Measurements from ENCODE around the gene AK1.

The AK1 gene

GRCh38 chr9:127877566-127877998, at the start of gene AK1:
Gene AK1 (minus strand): TSS chr9:127877675. CDS start chr9:127874617, 3,058 bp downstream.
- H3K27ac ChIP-seq, result peak within 1 kb of the TSS; percentile 79
- no peaks in the 10 kb centered on the region for H3K9me3 ChIP-seq (ENCODE audit: severe bottlenecking)
- DNase-seq, result peak; percentile 91
- H3K36me3 ChIP-seq, result peaks cover 20% of the 10 kb centered on the region
- H3K4me3 ChIP-seq (ENCODE audit: low read depth, low read length), result peak within 1 kb of the TSS; percentile 76
- H3K27me3 ChIP-seq (ENCODE audit: insufficient read depth, low read depth, severe bottlenecking), result no peaks in the 10 kb centered on the region
- no peak for TF ChIP-seq CTCF (IDR thresholded peaks at IDR 0.05; ENCODE audit: low read depth, low read length)

GRCh38 chr9:127926906-127927200, 49.4 kb upstream of the AK1 start:
- Histone ChIP-seq H3K27me3 (ENCODE audit: insufficient read depth, low read depth, severe bottlenecking) (peaks cover under 1% of the 10 kb centered on the region), H3K36me3 (no peaks in the 10 kb centered on the region), H3K9me3 (ENCODE audit: severe bottlenecking) (no peaks in the 10 kb centered on the region), H3K4me3 (ENCODE audit: low read depth, low read length) (no peak overlapping the region), H3K27ac (no peak overlapping the region)
- DNase-seq, result no peak
- TF ChIP-seq CTCF (IDR thresholded peaks at IDR 0.05; ENCODE audit: low read depth, low read length), result no peak

- H3K27ac ChIP-seq, result no peak overlapping the region
- H3K4me3 ChIP-seq (ENCODE audit: low read depth, low read length), result no peak overlapping the region
- no peaks in the 10 kb centered on the region for H3K9me3 ChIP-seq (ENCODE audit: severe bottlenecking)
- no peaks in the 10 kb centered on the region for H3K36me3 ChIP-seq
- peaks cover 3% of the 10 kb centered on the region for H3K27me3 ChIP-seq (ENCODE audit: insufficient read depth, low read depth, severe bottlenecking)
- no peak for TF ChIP-seq CTCF (IDR thresholded peaks at IDR 0.05; ENCODE audit: low read depth, low read length)
- no peak for DNase-seq
Measured at GRCh38 chr9:127925959-127926905, 48.8 kb upstream of the AK1 start.

GRCh38 chr9:127924736-127925444, 47.4 kb upstream of the AK1 start:
- H3K9me3 ChIP-seq (ENCODE audit: severe bottlenecking), result no peaks in the 10 kb centered on the region
- peaks cover 3% of the 10 kb centered on the region for H3K27me3 ChIP-seq (ENCODE audit: insufficient read depth, low read depth, severe bottlenecking)
- H3K4me3 ChIP-seq (ENCODE audit: low read depth, low read length), result no peak overlapping the region
- no peaks in the 10 kb centered on the region for H3K36me3 ChIP-seq
- no peak for DNase-seq
- H3K27ac ChIP-seq, result no peak overlapping the region
- TF ChIP-seq CTCF (IDR thresholded peaks at IDR 0.05; ENCODE audit: low read depth, low read length), result 0 out of 2 replicates have a peak, but pooled peaks have one; percentile 2

- Histone ChIP-seq H3K27me3 (ENCODE audit: insufficient read depth, low read depth, severe bottlenecking) (peaks cover 3% of the 10 kb centered on the region), H3K36me3 (no peaks in the 10 kb centered on the region), H3K27ac (no peak overlapping the region), H3K4me3 (ENCODE audit: low read depth, low read length) (no peak overlapping the region), H3K9me3 (ENCODE audit: severe bottlenecking) (no peaks in the 10 kb centered on the region)
- TF ChIP-seq CTCF (IDR thresholded peaks at IDR 0.05; ENCODE audit: low read depth, low read length), result no peak
- no peak for DNase-seq
Measured at GRCh38 chr9:127923771-127924170, 46.3 kb upstream of the AK1 start.
